MCF 10A (cell line): Measurements from ENCODE around the gene RPL12. TPM values are rescaled to one million over a fixed set of nuclear protein-coding genes. Genes with fewer than 3 reads are reported as not detected.
A peak's percentile ranks its signal among the peaks of the same experiment; 100 is the strongest.

Source experiments
- BruUV-seq: library from RNA; stranded (reverse); fragments of 400-500 nt; replicated peaks from 2 replicates; lab custom pipeline; 2021; lab: Mats Ljungman, UMichigan
- CTCF ChIA-PET: fragments of 300-600 bp; sonication (Branson Sonifier 250); formaldehyde crosslinking; extraction: SDS; loops from one replicate; lab custom pipeline; 2021; ENCODE audit warnings: antibody characterized with exemption, inconsistent platforms; lab: Yijun Ruan, JAX
- POLR2A ChIA-PET: fragments of 300-600, 350-650 bp; sonication (Branson Sonifier 250); formaldehyde crosslinking; extraction: SDS; loops from one replicate; lab custom pipeline; 2020; ENCODE audit warnings: antibody characterized with exemption, inconsistent platforms; lab: Yijun Ruan, JAX
- DNase-seq: peaks from one replicate; pipeline ENCODE4 v3.0.0-alpha.2; 2018; ENCODE audit not compliant: unreplicated experiment
- H3K27ac Mint-ChIP-seq: one replicate; pipeline ENCODE4 v1.8.0; 2022; ENCODE audit warnings: mild to moderate bottlenecking, low read depth, mixed read lengths; ENCODE audit not compliant: unreplicated experiment
- H3K27me3 Mint-ChIP-seq: one replicate; pipeline ENCODE4 v1.8.0; 2022; ENCODE audit warnings: mixed read lengths; ENCODE audit not compliant: insufficient read depth, unreplicated experiment
- H3K36me3 Mint-ChIP-seq: one replicate; pipeline ENCODE4 v1.8.0; 2022; ENCODE audit warnings: mild to moderate bottlenecking, moderate library complexity, mixed read lengths; ENCODE audit not compliant: insufficient read depth, unreplicated experiment
- H3K4me1 Mint-ChIP-seq: one replicate; pipeline ENCODE4 v1.8.0; 2022; ENCODE audit warnings: mixed read lengths; ENCODE audit not compliant: insufficient read depth, unreplicated experiment
- H3K4me3 Mint-ChIP-seq: one replicate; pipeline ENCODE4 v1.8.0; 2022; ENCODE audit warnings: mild to moderate bottlenecking, moderate library complexity, mixed read lengths; ENCODE audit not compliant: unreplicated experiment
- H3K9me3 Mint-ChIP-seq: one replicate; pipeline ENCODE4 v1.8.0; 2022; ENCODE audit warnings: mixed read lengths; ENCODE audit not compliant: unreplicated experiment
- intact Hi-C: fragments of 100-400 bp; cut with micrococcal nuclease; formaldehyde crosslinking; loops from 2 replicates; pipeline ENCODE4 v1.14.1; 2022
- total RNA-seq: library from RNA; stranded (reverse); gene quantifications from 2 replicates; pipeline ENCODE4 v1.2.3, GENCODE V29; 2022
- TF ChIP-seq, protein P1 (sequence below): fragments of 200-600 bp; IDR thresholded peaks from one replicate; pipeline ENCODE4 v1.8.0; 2022; ENCODE audit warnings: antibody characterized with exemption, mild to moderate bottlenecking; ENCODE audit not compliant: unreplicated experiment

Gene RPL12
- total RNA-seq, 1 experiment from 2014 or later, result 3,086 TPM

- CTCF ChIA-PET, result interaction anchor here (0.6 to 0.7 kb wide), 3 partner anchors 135 to 224 kb away, joined by 3 read pairs; no protein-coding TSS in a partner anchor
- no peak overlapping the region for H3K4me3 Mint-ChIP-seq
- POLR2A ChIA-PET, result no interaction called here
- DNase-seq, result no peak
- TF ChIP-seq, protein P1, sequence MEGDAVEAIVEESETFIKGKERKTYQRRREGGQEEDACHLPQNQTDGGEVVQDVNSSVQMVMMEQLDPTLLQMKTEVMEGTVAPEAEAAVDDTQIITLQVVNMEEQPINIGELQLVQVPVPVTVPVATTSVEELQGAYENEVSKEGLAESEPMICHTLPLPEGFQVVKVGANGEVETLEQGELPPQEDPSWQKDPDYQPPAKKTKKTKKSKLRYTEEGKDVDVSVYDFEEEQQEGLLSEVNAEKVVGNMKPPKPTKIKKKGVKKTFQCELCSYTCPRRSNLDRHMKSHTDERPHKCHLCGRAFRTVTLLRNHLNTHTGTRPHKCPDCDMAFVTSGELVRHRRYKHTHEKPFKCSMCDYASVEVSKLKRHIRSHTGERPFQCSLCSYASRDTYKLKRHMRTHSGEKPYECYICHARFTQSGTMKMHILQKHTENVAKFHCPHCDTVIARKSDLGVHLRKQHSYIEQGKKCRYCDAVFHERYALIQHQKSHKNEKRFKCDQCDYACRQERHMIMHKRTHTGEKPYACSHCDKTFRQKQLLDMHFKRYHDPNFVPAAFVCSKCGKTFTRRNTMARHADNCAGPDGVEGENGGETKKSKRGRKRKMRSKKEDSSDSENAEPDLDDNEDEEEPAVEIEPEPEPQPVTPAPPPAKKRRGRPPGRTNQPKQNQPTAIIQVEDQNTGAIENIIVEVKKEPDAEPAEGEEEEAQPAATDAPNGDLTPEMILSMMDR, result no peak
- H3K9me3 Mint-ChIP-seq, result no peaks in the 10 kb centered on the region
- H3K4me1 Mint-ChIP-seq, result no peaks in the 10 kb centered on the region
- intact Hi-C loops, result no loop called here
- H3K27me3 Mint-ChIP-seq, result no peaks in the 10 kb centered on the region
- H3K27ac Mint-ChIP-seq, result no peak overlapping the region
- no TSS peak for BruUV-seq
- peaks cover 90% of the 10 kb centered on the region for H3K36me3 Mint-ChIP-seq
Measured at GRCh38 chr9:127437497-127438264, 13.5 kb downstream of the RPL12 start.

DNA sequence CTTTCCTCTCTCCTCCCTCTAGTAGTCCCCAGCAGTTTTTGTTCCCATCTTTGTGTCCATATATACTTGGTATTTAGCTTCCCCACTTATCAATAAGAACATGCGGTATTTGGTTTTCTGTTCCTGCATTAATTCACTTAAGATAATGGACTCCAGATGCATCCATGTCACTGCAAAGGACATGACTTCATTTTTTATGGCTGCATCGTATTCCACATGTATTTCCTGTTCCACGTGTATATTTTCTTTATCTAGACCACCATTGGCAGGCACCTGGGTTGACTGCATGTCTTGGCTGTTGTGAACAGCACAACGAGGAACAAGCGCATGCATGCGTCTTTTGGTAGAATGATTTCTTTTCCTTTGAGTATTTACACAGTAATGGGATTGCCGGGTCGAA lies 20.8 kb downstream of the RPL12 start:
- Mint-ChIP-seq H3K27ac (no peak overlapping the region), H3K9me3 (no peaks in the 10 kb centered on the region), H3K27me3 (no peaks in the 10 kb centered on the region), H3K4me1 (peaks cover 9% of the 10 kb centered on the region), H3K36me3 (peaks cover 66% of the 10 kb centered on the region), H3K4me3 (no peak overlapping the region)
- ChIA-PET CTCF (interaction anchor here (0.7 kb wide), 2 partner anchors 16 to 725 kb away, joined by 3 read pairs; no protein-coding TSS in a partner anchor), POLR2A (interaction anchor here (1.5 kb wide), 1 partner anchor 21 kb away, joined by 3 read pairs; the partner anchor contains the start of genes LRSAM1 and RPL12)
- no peak for DNase-seq
- intact Hi-C loops, result no loop called here
- no TSS peak for BruUV-seq
- TF ChIP-seq, protein P1, result no peak

DNA sequence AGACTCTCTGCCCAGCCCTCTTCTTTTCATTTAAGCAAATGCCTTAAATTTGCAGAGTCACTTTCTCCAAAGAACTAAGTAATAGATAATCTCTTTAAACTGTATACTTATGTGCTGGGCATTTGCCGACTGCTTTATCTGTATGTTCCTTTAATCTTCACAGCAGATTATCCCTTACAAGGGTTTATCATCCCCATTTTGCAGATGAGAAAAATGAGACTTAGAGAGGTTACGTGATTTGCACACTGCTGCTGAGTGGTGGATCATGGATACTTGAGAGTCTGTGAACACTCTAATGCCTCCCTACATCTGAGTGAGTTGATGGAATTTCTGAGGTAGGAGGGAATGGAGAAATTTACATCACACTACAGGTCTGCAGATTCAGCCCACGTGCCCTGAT lies 22.9 kb downstream of the RPL12 start:
- Mint-ChIP-seq H3K27me3 (no peaks in the 10 kb centered on the region), H3K27ac (no peak overlapping the region), H3K9me3 (no peaks in the 10 kb centered on the region), H3K4me1 (peaks cover 13% of the 10 kb centered on the region), H3K4me3 (no peak overlapping the region), H3K36me3 (peaks cover 47% of the 10 kb centered on the region)
- no TSS peak for BruUV-seq
- DNase-seq, result no peak
- intact Hi-C loops, result loop anchor here (10.0 kb wide), 1 partner anchor 156 kb away; no protein-coding TSS in a partner anchor
- CTCF ChIA-PET, result no interaction called here
- TF ChIP-seq, protein P1, result no peak
- POLR2A ChIA-PET, result no interaction called here

DNA sequence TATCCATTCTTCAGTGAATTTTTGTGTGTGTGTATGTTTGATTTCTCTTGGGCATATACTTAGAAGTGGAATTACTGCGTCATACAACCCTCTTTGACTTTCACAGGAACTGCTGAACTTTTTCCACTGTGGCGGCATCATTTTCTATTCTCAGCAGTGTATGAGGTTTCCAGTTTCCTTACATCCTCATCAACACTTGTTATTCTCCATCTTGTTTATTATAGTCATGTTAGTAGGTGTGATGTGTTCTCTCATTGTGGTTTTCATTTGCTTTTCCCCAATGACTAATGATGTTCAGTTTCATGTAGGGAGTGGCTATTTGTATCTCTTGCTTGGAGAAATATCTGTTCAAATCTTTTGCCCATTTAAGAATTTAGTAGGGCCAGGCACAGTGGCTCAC lies 24.4 kb downstream of the RPL12 start:
- TF ChIP-seq, protein P1, result no peak
- H3K36me3 Mint-ChIP-seq, result peaks cover 40% of the 10 kb centered on the region
- CTCF ChIA-PET, result no interaction called here
- POLR2A ChIA-PET, result no interaction called here
- intact Hi-C loops, result loop anchor here (10.0 kb wide), 1 partner anchor 158 kb away; no protein-coding TSS in a partner anchor
- H3K4me1 Mint-ChIP-seq, result peaks cover 21% of the 10 kb centered on the region
- BruUV-seq, result no TSS peak
- H3K4me3 Mint-ChIP-seq, result peak overlapping the region; percentile 99
- no peak for DNase-seq
- H3K27me3 Mint-ChIP-seq, result no peaks in the 10 kb centered on the region
- no peak overlapping the region for H3K27ac Mint-ChIP-seq
- H3K9me3 Mint-ChIP-seq, result no peaks in the 10 kb centered on the region
